Measurements from ENCODE around the gene DDX10.

The DDX10 gene

DNA sequence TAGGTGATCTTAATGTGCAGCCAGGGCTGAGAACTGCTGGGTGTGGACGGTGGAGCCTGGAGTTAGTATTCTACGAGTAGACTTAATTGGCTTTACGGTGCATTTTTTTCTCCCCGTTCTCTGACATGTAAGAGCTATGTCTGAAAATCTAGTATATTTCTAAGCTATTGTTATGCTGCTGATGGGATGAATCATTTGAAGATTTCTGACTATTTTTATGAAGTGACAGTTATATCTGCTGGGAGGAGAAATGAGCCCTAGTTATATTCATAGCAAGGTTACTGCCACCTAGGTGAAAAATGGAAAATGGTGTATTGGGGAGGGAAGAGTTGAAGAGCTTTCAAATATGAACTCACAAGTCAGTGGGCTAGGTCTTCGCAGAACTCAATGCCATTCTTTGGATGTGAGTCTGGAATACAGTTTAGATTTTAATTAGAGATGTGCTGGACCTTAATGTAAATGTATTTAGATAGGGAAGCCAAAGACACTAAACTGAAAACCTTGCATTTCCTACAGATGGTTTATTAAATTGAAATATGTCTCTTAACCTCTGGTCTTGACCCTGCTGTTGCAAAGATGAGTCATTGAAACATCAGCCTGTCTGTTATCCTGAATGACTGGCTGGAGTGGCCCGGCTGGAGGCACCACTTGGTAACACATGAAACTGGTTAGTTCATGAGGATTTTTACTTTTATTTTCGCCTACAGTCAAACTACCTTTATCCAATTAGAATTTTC is 293.7 kb downstream of the DDX10 start:
- DNase-seq = no peak

GRCh38 chr11:108959105-108959761 is 294.4 kb downstream of the DDX10 start:
- no peak for DNase-seq

DNA sequence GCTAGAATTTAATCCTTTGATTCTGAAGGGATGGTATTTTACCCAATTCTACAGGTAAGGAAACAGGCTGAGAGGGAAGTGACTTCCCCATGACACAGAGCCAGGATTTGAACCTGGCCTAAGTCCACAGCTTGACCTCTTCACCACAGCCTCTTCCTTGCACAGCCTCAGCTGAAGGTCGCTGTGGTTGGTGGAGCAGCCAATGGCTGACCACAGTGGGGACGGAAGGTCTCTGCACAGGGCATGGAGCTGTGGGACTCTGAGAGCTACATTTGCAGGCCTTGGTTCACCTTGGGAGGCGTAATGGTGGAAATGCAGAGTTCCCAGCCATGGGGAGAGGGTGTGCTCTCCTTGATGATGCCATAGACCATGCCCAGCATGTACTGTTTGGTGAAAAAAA is 295.0 kb downstream of the DDX10 start:
- DNase-seq = no peak

DNA sequence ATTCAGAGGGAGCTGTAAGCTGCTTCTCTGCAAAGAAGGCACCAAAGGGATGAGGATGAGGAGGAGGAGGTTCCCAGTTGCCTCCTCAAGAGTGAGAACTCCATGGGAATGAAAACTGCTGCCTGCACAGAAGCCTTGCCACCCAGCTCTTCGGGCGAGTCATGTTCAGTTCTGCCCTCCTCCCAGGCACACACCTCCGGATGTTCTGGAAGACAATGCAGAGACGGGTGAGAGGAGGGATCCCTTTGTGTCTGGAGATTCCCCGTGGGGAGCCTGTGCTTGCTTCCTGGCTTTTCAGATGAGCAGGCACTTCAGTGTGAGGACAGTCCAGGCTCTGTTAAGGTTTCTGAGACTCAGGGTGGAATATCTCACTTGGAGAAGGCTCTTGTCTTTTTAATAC is 295.6 kb downstream of the DDX10 start:
- DNase-seq = no peak

- DNase-seq = no peak
Measured at GRCh38 chr11:108961095-108961494, 296.2 kb downstream of the DDX10 start.

- no peak for DNase-seq
Measured at GRCh38 chr11:108963118-108963517, 298.2 kb downstream of the DDX10 start.

GRCh38 chr11:108965306-108966001 is 300.6 kb downstream of the DDX10 start:
- DNase-seq = no peak

GRCh38 chr11:108966206-108966605 is 301.3 kb downstream of the DDX10 start:
- DNase-seq = no peak

DNA sequence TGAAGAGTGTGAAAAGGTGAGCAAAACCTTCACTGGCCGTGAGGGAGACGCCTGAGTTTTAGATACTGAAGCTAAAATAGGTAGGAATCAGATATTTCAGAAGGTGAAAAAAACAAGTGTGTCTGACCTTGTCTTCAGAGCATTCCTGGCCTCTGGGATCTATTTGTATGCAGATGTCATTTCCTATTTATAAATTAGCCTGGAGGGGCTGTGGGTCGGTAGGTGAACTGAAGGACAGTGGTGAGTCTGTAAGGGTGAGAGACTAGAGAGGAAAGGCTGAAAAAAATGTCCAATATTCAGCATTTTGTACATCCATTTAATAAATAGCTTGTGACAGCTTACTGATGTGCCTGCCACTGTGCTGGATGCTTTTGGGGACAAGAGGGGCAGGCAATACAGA is 302.1 kb downstream of the DDX10 start:
- DNase-seq = no peak

DNA sequence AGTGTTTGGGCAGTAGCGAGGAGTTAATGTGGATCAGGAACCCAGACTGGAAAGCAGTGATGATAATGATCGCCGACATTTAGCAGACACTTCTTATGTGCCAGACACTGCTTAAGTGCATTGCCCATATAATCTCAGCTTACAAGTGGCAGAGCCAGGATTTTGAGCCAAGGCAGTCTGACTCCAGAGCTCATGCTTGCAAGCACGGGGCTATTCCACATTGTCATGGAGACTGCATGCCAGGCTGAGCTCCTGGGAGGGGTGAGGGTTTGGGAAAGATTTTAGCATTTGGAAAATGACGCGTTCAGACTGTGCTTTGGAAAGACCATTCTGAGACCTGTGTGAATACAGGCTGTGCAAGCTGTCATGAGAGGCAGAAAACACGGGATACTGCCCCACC is 302.7 kb downstream of the DDX10 start:
- no peak for DNase-seq

GRCh38 chr11:108970221-108970991 is 305.5 kb downstream of the DDX10 start:
- no peak for DNase-seq

DNA sequence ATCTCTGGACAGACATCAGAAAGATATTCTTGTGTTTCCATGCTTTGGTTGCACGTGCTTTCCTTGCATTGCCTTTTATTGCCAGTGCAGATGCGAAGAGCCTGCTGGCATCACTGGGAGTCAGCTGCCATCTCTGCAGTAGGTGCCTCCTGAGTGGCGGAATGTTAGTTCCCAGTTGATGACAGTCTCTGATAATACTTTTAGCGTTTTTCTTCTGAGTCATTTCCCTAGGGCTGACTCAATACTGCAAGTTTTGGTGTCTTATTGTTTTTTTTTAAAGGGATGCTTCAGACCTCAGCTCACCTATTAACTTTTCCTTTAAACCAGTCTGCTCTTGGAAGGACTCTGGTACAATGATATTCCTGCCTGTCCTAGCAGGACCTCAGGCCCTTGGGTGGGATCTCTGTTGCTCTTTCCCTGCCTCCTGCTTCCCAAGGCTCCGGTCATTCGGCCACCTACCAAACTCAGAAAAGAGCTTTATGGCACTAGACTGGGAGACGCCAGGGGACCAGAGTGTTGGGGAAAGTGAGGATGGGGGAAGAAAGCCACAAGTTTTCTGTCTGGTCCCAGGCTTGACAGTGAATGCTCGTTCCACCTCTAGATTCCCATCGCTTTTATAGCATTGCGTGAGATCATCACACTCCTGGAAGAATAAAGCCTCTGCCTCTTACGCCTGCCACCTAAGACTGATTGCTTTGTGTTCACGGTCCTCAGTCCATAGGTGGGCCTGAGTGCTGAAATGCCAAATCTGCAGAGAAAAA is 308.7 kb downstream of the DDX10 start:
- no peak for DNase-seq

DNA sequence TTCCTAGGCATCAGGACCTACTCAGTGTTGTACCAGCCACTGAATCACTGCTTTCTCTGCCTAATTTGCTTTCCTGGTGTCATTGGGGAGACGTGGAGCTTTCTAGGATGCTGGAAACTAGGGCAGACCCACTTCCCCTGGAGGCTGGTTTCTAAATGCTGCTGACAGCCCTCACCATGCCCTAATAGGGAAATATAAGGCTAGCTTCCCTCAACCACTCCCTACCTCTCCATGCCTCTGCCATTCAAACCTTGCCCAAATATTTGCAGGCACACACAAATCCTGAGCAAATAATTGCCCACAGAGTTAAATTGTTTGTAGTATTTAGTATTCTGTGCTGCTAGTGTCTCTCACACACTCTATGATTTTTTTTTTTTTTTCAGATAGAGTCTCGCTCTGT is 310.2 kb downstream of the DDX10 start:
- no peak for DNase-seq

GRCh38 chr11:108975641-108976071 is 310.8 kb downstream of the DDX10 start:
- DNase-seq = no peak

DNA sequence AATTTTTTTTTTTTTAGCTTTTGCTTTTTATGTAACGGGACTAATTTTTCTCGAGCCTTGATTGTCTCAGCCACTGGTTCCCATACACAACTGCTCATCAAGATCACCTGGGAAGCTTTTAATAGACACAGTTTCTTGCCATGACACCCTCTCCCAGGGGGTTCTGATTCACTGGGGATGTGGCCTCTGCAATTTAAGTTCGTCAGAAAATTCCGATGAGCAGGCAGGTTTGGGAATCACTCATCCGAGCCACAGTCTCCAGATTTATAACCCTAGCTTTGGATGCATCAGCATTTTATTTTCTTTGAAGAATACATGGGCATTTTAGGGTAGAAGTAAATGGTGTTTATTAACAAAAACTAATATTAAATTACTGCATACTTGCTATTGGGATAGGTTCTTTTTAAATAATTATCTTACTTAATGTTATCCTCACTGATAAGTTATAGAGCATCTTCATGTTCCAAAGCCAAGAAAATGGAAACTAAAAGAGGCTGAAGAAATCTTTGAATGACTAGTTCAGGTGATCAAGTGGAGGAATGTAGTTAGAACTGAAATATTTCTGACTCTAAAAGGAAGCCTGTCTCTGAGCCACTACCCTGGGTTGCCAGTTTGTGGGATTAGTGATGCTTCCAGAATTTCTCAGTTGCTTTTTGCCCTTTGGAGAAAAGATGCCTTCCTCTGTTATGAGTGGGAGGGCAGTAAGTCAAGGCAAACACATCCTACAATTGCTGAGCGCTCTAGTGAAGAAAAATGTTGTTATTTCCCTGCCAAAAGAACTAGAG is 319.0 kb downstream of the DDX10 start:
- no peak for DNase-seq

- no peak for DNase-seq
Measured at GRCh38 chr11:108984523-108984922, 319.7 kb downstream of the DDX10 start.

- no peak for DNase-seq
Measured at GRCh38 chr11:108985236-108985944, 320.5 kb downstream of the DDX10 start.

GRCh38 chr11:108985945-108986279 is 321.0 kb downstream of the DDX10 start:
- no peak for DNase-seq

Data from DMS 273 treated with DMSO at 0.1 percent for 48 hours (cell line).